Lower lobe of right lung (tissue), 2 donors: ENCODE results near the gene REG4. TPM values are rescaled to one million over a fixed set of nuclear protein-coding genes. Genes with fewer than 3 reads are reported as not detected.

Experiments
- ATAC-seq, 2 donors: fragments of 200-7000 bp; cut with Tn5 transposase; one replicate each; pipeline ENCODE4 v1.9.1; 2020 to 2022; ENCODE audit warnings: mild to moderate bottlenecking in 2 of 2, moderate library complexity in 2 of 2
- DNase-seq: peaks from one replicate; pipeline ENCODE4 v3.0.0-alpha.2; 2020
- H3K27ac ChIP-seq: fragments of 200-600 bp; one replicate; pipeline ENCODE4 v1.8.0; 2022
- H3K27me3 ChIP-seq: fragments of 200-600 bp; one replicate; pipeline ENCODE4 v1.8.0; 2022; ENCODE audit warnings: low read depth
- H3K36me3 ChIP-seq: fragments of 200-600 bp; one replicate; pipeline ENCODE4 v1.8.0; 2022; ENCODE audit warnings: mild to moderate bottlenecking
- H3K4me1 ChIP-seq: fragments of 200-600 bp; one replicate; pipeline ENCODE4 v1.8.0; 2022
- H3K4me3 ChIP-seq: fragments of 200-600 bp; one replicate; pipeline ENCODE4 v1.8.0; 2022; ENCODE audit warnings: mild to moderate bottlenecking
- H3K9me3 ChIP-seq: fragments of 200-600 bp; one replicate; pipeline ENCODE4 v1.8.0; 2022
- intact Hi-C: fragments of 100-400 bp; cut with DNase I; formaldehyde crosslinking; loops from one replicate; pipeline ENCODE4 v1.11.0; 2022
- total RNA-seq: library from RNA; stranded (reverse); fragmentation: NEBNext Ultra II Directional; extraction: Animal tissue kit (Norgen Biotek cat#: 25700); gene quantifications from one replicate; pipeline ENCODE4 v1.2.1, GENCODE V29; 2021
- TF ChIP-seq, protein P1 (sequence below): fragments of 200-600 bp; IDR thresholded peaks from one replicate; pipeline ENCODE4 v1.8.0; 2022; ENCODE audit warnings: antibody characterized with exemption, mild to moderate bottlenecking
- donor health status: DM: no; HTN: yes; CAD: no; lungs with severe emphysema.

Gene REG4
- total RNA-seq, 1 donor from 2014 or later = not detected

- Histone ChIP-seq H3K27me3 (no peaks in the 10 kb centered on the region), H3K4me3 (no peak overlapping the region), H3K9me3 (no peaks in the 10 kb centered on the region), H3K4me1 (peaks cover 43% of the 10 kb centered on the region), H3K36me3 (no peaks in the 10 kb centered on the region), H3K27ac (no peak overlapping the region)
- TF ChIP-seq, protein P1, sequence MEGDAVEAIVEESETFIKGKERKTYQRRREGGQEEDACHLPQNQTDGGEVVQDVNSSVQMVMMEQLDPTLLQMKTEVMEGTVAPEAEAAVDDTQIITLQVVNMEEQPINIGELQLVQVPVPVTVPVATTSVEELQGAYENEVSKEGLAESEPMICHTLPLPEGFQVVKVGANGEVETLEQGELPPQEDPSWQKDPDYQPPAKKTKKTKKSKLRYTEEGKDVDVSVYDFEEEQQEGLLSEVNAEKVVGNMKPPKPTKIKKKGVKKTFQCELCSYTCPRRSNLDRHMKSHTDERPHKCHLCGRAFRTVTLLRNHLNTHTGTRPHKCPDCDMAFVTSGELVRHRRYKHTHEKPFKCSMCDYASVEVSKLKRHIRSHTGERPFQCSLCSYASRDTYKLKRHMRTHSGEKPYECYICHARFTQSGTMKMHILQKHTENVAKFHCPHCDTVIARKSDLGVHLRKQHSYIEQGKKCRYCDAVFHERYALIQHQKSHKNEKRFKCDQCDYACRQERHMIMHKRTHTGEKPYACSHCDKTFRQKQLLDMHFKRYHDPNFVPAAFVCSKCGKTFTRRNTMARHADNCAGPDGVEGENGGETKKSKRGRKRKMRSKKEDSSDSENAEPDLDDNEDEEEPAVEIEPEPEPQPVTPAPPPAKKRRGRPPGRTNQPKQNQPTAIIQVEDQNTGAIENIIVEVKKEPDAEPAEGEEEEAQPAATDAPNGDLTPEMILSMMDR = no peak
- no peak for ATAC-seq
- no peak for DNase-seq
- intact Hi-C loops = no loop called here
Observed at GRCh38 chr1:119782631-119783325, 28.5 kb downstream of the REG4 start.

GRCh38 chr1:119781434-119782210 is 29.6 kb downstream of the REG4 start:
- Histone ChIP-seq H3K36me3 (no peaks in the 10 kb centered on the region), H3K27ac (no peak overlapping the region), H3K27me3 (no peaks in the 10 kb centered on the region), H3K4me1 (peaks cover 34% of the 10 kb centered on the region), H3K9me3 (no peaks in the 10 kb centered on the region), H3K4me3 (no peak overlapping the region)
- TF ChIP-seq, protein P1 = no peak
- intact Hi-C loops = no loop called here
- DNase-seq = no peak
- no peak for ATAC-seq

GRCh38 chr1:119779869-119780356 is 31.3 kb downstream of the REG4 start:
- H3K36me3 ChIP-seq = no peaks in the 10 kb centered on the region
- H3K4me1 ChIP-seq = peaks cover 27% of the 10 kb centered on the region
- DNase-seq (no peak), ATAC-seq (peak; percentile 90 to 96)
- no peak overlapping the region for H3K4me3 ChIP-seq
- no peaks in the 10 kb centered on the region for H3K9me3 ChIP-seq
- TF ChIP-seq, protein P1 = no peak
- peak overlapping the region; percentile 36 for H3K27ac ChIP-seq
- intact Hi-C loops = no loop called here
- H3K27me3 ChIP-seq = no peaks in the 10 kb centered on the region

GRCh38 chr1:119778886-119779560 is 32.2 kb downstream of the REG4 start:
- peaks cover 21% of the 10 kb centered on the region for H3K4me1 ChIP-seq
- H3K27me3 ChIP-seq = no peaks in the 10 kb centered on the region
- H3K36me3 ChIP-seq = no peaks in the 10 kb centered on the region
- H3K9me3 ChIP-seq = no peaks in the 10 kb centered on the region
- TF ChIP-seq, protein P1 = no peak
- H3K27ac ChIP-seq = no peak overlapping the region
- DNase-seq (no peak), ATAC-seq (no peak)
- H3K4me3 ChIP-seq = no peak overlapping the region
- intact Hi-C loops = no loop called here

DNA sequence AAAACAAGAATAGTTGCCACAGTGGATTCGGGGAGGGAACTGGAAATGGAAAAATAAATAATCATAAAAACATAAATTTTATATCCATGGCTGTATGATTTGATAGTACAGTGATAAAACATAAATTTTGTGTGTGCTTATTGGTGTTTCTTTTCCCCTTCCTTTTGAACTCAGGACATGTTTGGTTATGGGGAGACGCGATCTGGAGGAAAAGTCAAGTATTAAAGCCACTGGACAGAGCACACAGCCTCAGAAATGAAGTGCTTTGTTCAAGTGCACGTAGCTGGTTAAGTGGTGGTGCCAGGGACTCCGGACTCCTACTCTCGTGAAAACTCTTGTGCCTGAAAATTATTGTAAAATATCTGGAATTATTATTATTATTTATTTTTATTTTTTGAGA is 32.9 kb downstream of the REG4 start:
- H3K27ac ChIP-seq = no peak overlapping the region
- ATAC-seq (no peak), DNase-seq (no peak)
- H3K4me3 ChIP-seq = no peak overlapping the region
- peaks cover 21% of the 10 kb centered on the region for H3K4me1 ChIP-seq
- no peaks in the 10 kb centered on the region for H3K9me3 ChIP-seq
- TF ChIP-seq, protein P1 = no peak
- intact Hi-C loops = no loop called here
- H3K36me3 ChIP-seq = no peaks in the 10 kb centered on the region
- no peaks in the 10 kb centered on the region for H3K27me3 ChIP-seq
